Stimulated activated CD8-positive, alpha-beta memory T cell treated with anti-CD3 and anti-CD28 coated beads, Interleukin-12 subunit alpha, Interleukin-12 subunit beta, amount 100 ng/mL, for 1 hour (primary cell): ENCODE measurements around the gene PLOD1.
"Not testable (repeated sequence)": the region's sequence is repeated elsewhere in the genome, so short reads cannot be mapped to it uniquely, and the experiment has no call there.

Source experiments
- DNase-seq: peaks from one replicate; pipeline ENCODE4 v3.0.0-alpha.2; 2020; ENCODE audit warnings: low read depth

PLOD1 gene

DNA sequence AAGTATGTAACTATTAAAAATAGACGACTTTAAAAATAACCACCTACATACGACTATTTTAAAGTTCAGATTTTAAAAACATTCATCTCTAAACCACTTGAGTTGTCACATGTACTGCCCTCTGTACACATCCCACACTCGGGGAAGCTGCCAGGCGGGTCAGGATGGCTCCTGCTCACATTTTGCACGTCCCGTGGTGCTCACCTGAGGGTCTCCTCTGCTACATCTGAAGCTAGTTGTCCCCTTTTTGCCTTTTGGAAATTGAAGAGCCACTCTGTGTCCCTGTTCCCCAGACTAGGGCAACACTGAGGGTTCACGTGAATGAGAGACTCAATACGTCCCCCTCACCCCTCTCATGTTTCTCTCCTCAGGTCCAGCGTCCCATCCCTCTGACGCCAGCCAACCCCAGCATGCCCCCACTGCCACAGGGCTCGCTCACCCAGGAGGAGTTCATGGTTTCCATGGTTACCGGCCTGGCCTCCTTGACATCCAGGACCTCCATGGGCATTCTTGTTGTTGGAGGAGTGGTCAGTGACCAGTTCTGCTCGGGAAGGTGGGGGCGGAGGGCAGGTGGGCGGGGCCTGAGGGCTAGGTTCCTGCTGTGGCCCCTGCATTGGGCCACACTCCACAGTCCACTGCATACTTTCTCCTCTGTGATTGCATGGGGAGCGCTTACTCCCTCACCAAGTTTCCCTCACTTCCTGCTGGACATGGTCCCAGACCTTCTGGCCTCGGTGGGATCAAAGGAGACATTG, 71.8 kb downstream of the PLOD1 start:
- DNase-seq, result no peak

- DNase-seq, result no peak
Measured at GRCh38 chr1:12007204-12007603, 72.7 kb downstream of the PLOD1 start.

GRCh38 chr1:12008355-12008754, 73.8 kb downstream of the PLOD1 start:
- DNase-seq, result not testable (repeated sequence)

- DNase-seq, result no peak
Measured at GRCh38 chr1:12009318-12009947, 74.9 kb downstream of the PLOD1 start.

DNA sequence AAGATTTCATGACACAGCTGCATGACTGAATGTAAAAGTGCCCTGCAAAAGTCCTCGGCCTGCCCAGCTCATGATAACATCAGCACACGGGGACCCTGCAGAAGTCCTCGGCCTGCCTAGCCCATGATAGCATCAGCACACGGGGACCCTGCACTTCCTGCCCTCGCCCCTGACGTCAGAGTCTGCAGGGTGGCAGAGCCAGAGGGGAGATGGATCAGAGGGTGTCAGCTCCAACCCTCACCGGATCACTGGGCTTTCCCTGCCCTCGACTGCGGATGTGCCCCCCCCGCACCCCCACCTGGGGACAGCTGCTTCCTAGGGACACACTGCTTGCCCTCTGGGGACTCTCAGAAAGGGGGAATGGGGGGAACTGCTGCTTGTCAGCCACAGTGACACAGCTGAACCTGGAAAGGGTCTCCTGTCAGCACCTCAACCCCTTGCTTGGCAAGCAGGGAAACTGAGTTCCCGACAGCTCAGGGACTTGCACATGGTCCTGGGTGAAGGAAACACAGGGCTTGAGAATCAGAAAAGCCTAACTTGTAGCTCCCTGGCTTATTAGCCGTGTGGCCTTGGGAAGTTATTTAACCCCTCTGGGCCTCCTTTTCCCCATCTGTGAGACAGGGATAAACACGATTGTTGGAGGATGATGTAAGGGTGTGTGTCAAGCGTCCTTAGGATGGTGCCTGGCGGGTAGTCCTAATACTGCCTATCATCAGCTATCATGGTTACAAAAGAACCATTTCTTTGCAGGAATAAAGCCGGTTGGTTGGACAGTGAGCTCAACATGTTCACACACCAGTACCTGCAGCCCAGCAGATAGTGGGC, 76.4 kb downstream of the PLOD1 start:
- DNase-seq, result no peak

DNA sequence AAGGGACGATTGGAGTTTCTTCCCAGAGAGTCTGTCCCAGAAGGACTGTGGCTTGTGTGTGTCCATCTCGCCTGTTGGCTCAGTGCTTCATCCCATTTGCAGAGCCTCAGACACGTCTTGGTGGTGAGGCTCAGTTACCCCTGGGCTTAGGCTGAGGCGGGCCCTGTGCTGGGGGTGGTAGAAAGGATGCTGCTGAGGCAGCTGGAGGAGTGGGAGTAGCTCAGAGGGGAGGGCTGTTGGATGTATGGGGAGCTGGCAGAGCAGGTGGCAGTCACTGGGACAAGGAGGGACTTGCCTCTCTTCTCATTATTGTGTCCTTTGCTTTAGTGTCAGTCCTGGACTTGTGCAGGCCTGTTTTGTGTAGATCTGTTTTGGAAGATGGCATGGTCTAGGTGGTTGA, 77.5 kb downstream of the PLOD1 start:
- DNase-seq, result no peak

- no peak for DNase-seq
Measured at GRCh38 chr1:12012560-12013316, 78.2 kb downstream of the PLOD1 start.

- no peak for DNase-seq
Measured at GRCh38 chr1:12014141-12014991, 79.8 kb downstream of the PLOD1 start.

DNA sequence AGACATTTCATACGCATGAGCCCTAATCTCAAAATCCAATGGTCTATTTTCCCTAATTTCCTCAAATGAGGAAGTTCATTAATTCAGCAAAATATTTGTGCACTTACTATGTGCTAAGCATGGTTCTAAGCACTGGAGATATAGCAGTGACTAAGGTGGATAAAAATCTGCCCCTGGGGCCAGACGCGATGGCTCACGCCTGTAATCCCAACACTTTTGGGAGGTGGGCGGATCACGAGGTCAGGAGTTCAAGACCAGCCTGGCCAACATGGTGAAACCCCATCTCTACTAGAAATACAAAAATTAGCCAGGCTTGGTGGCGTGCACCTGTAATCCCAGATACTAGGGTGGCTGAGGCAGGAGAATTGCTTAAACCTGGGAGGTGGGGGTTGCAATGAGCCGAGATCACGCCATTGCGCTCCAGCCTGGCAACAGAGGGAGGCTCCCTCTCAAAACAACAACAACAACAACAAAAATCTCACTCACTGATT, 80.5 kb downstream of the PLOD1 start:
- DNase-seq, result no peak

DNA sequence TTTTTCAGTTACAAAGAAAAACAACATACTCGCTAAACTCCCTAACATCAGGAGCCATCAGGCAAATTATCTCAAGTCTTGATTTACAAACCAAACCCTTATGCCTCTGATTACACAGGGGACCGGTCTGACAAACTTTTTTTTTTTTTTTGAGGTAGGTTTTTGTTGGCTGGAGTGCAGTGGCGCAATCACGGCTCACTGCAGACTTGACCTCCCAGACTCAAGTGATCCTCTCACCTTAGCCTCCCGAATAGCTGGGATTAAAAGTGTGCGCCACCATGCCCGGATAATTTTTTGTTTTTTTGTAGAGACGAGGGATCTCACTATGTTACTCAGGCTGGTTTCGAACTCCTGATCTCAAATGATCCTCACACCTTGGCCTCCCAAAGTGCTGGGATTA, 81.0 kb downstream of the PLOD1 start:
- no peak for DNase-seq

- no peak for DNase-seq
Measured at GRCh38 chr1:12016182-12016581, 81.7 kb downstream of the PLOD1 start.

GRCh38 chr1:12019858-12020509, 85.5 kb downstream of the PLOD1 start:
- no peak for DNase-seq

DNA sequence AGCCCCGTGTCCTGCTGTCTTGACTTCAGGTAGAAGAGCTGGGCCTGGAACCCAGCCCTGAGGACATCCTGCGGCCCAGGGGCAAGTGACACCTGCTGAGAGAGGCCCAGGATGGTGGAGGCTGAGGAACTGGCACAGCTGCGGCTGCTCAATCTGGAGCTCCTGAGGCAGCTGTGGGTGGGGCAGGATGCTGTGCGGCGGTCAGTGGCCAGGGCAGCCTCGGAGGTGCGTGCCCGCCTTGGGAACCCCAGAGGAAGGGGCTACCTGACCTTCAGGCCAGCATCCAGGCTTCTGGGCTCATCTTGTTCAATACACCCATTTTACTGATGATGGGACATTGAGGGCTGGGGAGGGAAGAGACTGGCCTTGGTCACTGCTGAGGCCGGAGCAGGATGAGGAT, 87.1 kb downstream of the PLOD1 start:
- no peak for DNase-seq

DNA sequence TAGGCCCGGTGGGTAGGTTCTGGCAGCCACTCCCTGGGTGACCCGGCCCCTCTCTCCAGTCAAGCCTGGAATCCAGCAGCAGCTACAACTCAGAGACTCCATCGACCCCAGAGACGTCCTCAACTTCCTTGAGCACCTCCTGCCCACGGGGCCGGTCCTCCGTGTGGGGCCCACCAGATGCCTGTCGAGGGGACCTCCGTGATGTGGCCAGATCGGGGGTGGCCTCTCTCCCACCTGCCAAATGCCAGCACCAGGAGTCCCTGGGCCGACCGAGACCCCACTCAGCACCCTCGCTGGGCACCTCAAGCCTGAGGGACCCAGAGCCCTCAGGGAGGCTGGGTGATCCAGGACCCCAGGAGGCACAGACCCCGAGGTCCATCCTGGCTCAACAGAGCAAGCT, 87.5 kb downstream of the PLOD1 start:
- no peak for DNase-seq
